Nephron (organoid): ENCODE measurements around the gene PPM1H.

ENCODE experiments used
- H3K27ac Mint-ChIP-seq, 3 experiments: 2 replicates each; pipeline ENCODE4 v1.8.0; 2020; ENCODE audit warnings: mixed read lengths in 3 of 3, mild to moderate bottlenecking in 2 of 3, moderate library complexity in 1 of 3
- H3K27me3 Mint-ChIP-seq: 2 replicates; pipeline ENCODE4 v1.8.0; 2021; ENCODE audit warnings: low read depth, mild to moderate bottlenecking, moderate library complexity, mixed read lengths
- H3K36me3 Mint-ChIP-seq: 2 replicates; pipeline ENCODE4 v1.8.0; 2020; ENCODE audit warnings: low read depth, mixed read lengths
- H3K4me1 Mint-ChIP-seq: 2 replicates; pipeline ENCODE4 v1.8.0; 2020; ENCODE audit warnings: mixed read lengths
- H3K4me3 Mint-ChIP-seq, 3 experiments: 2 replicates each; pipeline ENCODE4 v1.8.0; 2020; ENCODE audit warnings: mild to moderate bottlenecking in 3 of 3, mixed read lengths in 3 of 3, moderate library complexity in 2 of 3
- H3K9me3 Mint-ChIP-seq: 2 replicates; pipeline ENCODE4 v1.8.0; 2020; ENCODE audit warnings: mixed read lengths
- CTCF ChIP-seq, 3 experiments: fragments of 200-600 bp; sonication (generic); IDR thresholded peaks; one replicate each; pipeline ENCODE4 v1.5.0; 2021; ENCODE audit warnings: antibody characterized with exemption in 3 of 3; ENCODE audit not compliant: unreplicated experiment in 3 of 3

PPM1H gene, protein sequence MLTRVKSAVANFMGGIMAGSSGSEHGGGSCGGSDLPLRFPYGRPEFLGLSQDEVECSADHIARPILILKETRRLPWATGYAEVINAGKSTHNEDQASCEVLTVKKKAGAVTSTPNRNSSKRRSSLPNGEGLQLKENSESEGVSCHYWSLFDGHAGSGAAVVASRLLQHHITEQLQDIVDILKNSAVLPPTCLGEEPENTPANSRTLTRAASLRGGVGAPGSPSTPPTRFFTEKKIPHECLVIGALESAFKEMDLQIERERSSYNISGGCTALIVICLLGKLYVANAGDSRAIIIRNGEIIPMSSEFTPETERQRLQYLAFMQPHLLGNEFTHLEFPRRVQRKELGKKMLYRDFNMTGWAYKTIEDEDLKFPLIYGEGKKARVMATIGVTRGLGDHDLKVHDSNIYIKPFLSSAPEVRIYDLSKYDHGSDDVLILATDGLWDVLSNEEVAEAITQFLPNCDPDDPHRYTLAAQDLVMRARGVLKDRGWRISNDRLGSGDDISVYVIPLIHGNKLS

GRCh38 chr12:62934799-62935674 lies at the start of gene PPM1H:
PPM1H (minus strand) TSS chr12:62935150; CDS start chr12:62934736, 414 bp downstream.
- Mint-ChIP-seq H3K9me3 (no peaks in the 10 kb centered on the region), H3K36me3 (no peaks in the 10 kb centered on the region), H3K4me3 (peak within 1 kb of the TSS; percentile 94 to 98 (median 96)), H3K27me3 (peaks cover 46% of the 10 kb centered on the region), H3K4me1 (peaks cover 11% of the 10 kb centered on the region), H3K27ac (peak within 1 kb of the TSS; percentile 74 to 91 (median 87))
- peak; percentile 48 to 61 (median 53) for TF ChIP-seq CTCF (IDR thresholded peaks at IDR 0.05; ENCODE audit: unreplicated experiment in 3 of 3)

GRCh38 chr12:62983594-62983993 lies 48.6 kb upstream of the PPM1H start:
- H3K27ac Mint-ChIP-seq, result no peak overlapping the region
- H3K4me1 Mint-ChIP-seq, result no peaks in the 10 kb centered on the region
- no peak overlapping the region for H3K4me3 Mint-ChIP-seq
- no peaks in the 10 kb centered on the region for H3K9me3 Mint-ChIP-seq
- H3K36me3 Mint-ChIP-seq, result no peaks in the 10 kb centered on the region
- no peak for TF ChIP-seq CTCF (IDR thresholded peaks at IDR 0.05; ENCODE audit: unreplicated experiment in 3 of 3)
- H3K27me3 Mint-ChIP-seq, result no peaks in the 10 kb centered on the region

DNA sequence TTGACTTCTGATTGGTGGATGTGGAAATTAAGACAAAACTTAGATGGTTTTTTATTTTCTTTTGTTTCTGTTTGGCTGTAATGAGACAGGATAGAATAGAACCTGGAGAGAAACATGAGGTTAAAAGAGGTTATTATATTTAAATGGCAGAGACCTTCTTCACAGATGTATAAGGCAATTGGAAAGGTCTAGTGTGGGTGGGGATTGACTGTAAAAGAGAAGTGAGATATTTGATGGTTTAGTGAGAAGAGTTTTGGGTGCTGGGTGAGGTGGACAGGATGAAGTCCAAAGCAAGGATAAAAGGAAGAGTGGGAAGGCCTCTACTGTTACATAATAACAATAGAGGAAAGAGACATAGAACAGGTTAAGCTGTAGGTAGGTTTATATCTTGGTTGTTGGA lies 43.8 kb upstream of the PPM1H start:
- H3K27me3 Mint-ChIP-seq, result no peaks in the 10 kb centered on the region
- H3K36me3 Mint-ChIP-seq, result no peaks in the 10 kb centered on the region
- no peak overlapping the region for H3K4me3 Mint-ChIP-seq
- TF ChIP-seq CTCF (IDR thresholded peaks at IDR 0.05; ENCODE audit: unreplicated experiment in 3 of 3), result no peak
- no peaks in the 10 kb centered on the region for H3K9me3 Mint-ChIP-seq
- no peak overlapping the region for H3K27ac Mint-ChIP-seq
- no peaks in the 10 kb centered on the region for H3K4me1 Mint-ChIP-seq

DNA sequence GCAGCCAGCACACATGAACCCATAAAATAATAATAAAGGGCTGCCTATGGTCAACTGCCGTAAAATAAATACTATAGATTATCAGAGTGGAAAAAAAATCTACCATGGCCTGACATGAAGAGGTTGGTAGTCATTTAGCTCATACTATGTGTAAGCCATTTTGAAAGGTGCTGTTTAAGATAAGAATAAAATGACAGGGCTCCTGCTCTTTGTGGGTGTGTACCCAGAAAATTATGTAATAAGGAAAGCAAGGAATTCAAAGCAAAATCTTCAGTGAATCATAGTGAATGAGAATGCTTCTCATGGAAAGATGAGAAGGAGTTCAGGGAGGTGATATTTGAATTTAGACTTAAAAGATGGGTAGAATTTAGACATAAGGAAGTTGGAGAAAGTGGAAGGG lies 42.9 kb upstream of the PPM1H start:
- Mint-ChIP-seq H3K36me3 (no peaks in the 10 kb centered on the region), H3K4me1 (no peaks in the 10 kb centered on the region), H3K9me3 (no peaks in the 10 kb centered on the region), H3K27ac (no peak overlapping the region), H3K4me3 (no peak overlapping the region), H3K27me3 (no peaks in the 10 kb centered on the region)
- no peak for TF ChIP-seq CTCF (IDR thresholded peaks at IDR 0.05; ENCODE audit: unreplicated experiment in 3 of 3)

DNA sequence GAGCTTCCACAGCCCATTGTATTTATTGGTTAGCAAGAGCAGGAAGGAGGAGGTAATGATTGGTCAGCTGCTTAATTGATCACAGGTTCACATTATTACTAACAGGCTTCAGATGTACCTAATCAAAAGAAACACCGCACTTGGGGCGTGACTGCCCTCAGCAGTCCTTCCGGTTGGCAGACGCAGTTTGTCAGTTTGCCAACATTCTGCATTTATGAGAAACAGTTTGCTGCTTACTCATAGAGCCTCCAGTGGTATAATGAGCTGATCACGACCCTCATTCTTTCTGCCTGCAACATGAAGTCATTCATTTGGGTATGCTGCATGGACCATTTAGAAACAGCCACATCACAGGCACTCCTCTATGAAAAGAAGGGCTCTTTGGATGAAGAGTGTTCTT lies 42.5 kb upstream of the PPM1H start:
- Mint-ChIP-seq H3K36me3 (no peaks in the 10 kb centered on the region), H3K4me3 (no peak overlapping the region), H3K27ac (no peak overlapping the region), H3K4me1 (no peaks in the 10 kb centered on the region), H3K27me3 (no peaks in the 10 kb centered on the region), H3K9me3 (no peaks in the 10 kb centered on the region)
- no peak for TF ChIP-seq CTCF (IDR thresholded peaks at IDR 0.05; ENCODE audit: unreplicated experiment in 3 of 3)
